T-helper 9 cell (primary cell): Measurements from ENCODE around the gene CLCNKA.

Experiments used
- DNase-seq: peaks from one replicate; pipeline ENCODE4 v3.0.0-alpha.2; 2020

CLCNKA gene

DNA sequence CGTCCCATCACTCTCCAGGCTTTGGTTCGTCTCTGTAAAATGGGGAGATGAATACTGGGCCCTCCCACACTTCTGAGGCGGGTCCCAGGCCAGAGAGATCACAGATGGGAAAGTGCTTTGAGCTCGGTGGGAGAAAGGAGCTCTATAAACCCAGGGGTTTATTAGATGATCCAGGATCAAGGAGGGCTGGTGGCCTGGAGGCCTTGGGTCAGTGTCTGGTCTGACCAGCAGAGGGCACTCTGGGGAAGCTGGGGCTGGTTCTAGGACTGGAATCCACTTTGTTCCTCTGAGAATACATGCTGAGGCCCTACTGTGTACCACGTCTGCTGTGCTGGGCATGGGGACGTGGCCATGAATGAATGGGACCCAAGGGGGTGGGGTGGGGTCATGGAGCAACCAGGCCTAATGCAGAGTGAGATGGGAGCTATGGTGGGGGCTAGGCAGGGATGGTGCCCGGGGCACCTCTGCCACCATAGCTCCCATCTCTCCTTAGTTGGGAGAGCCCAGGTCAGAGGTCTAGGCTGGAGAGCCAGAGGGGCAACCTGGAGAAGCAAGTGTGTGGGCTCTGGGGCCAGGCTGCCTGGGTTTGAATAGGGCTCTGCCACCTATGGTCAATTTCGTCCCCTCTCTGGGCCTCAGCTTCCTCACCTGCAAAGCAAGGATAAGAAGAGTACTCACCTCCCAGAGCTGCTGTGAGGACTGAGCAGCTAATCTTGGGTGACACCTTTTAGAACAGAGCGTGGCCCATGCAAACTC lies 60.6 kb downstream of the CLCNKA start:
- peak; percentile 55 for DNase-seq

DNA sequence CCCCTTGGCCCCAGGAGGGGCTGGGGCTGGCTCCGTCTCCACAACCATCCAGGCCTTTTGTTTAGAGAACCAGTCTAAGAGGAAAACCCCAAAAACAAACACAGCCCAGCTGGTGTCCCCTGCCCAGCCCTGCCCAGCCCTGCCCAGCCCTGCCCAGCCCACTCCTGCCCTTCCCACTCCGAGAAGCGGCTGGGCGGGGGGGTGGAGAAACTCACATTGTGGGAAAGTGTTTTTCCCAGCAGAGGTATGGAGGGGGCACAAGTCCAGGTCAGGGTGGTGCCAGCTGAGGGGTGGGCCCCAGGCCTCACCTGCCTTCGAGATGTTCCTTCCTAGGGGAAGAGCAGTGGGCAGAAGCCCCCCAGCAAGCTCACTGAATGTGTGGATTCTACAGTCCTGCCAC lies 61.6 kb downstream of the CLCNKA start:
- no peak for DNase-seq
